Measurements from ENCODE around the gene NR1H2.

DNA sequence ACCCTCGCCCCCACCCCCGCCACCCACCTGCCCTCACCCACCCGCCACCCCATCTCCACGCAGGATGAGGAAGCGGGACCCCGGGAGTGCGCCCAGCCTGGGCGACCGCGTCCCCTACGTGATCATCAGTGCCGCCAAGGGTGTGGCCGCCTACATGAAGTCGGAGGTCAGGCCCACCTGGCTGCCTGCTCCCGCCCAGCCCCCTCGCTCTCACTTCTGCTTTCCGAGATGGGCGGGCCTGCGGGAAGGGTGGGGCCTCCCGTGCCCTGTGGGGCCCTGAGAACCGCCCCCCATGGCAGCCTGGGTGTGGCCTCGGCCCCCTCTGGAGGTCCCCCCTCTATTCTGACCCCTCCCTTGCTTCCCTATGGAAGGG, 39.4 kb downstream of the NR1H2 start:
- TF ChIP-seq, protein P1, sequence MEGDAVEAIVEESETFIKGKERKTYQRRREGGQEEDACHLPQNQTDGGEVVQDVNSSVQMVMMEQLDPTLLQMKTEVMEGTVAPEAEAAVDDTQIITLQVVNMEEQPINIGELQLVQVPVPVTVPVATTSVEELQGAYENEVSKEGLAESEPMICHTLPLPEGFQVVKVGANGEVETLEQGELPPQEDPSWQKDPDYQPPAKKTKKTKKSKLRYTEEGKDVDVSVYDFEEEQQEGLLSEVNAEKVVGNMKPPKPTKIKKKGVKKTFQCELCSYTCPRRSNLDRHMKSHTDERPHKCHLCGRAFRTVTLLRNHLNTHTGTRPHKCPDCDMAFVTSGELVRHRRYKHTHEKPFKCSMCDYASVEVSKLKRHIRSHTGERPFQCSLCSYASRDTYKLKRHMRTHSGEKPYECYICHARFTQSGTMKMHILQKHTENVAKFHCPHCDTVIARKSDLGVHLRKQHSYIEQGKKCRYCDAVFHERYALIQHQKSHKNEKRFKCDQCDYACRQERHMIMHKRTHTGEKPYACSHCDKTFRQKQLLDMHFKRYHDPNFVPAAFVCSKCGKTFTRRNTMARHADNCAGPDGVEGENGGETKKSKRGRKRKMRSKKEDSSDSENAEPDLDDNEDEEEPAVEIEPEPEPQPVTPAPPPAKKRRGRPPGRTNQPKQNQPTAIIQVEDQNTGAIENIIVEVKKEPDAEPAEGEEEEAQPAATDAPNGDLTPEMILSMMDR (IDR thresholded peaks at IDR 0.05 in 8 of 11, conservative IDR thresholded peaks at IDR 0.05 in 3 of 11): no peak
- TF ChIP-seq POLR2A (IDR thresholded peaks at IDR 0.05): no peak
